Measurements from ENCODE around the gene EEFSEC.
A peak's percentile ranks its signal among the peaks of the same experiment; 100 is the strongest.

GRCh38 chr3:128123538-128124368 is 29.5 kb upstream of the EEFSEC start, which contains the start of gene RUVBL1:
- TF ChIP-seq CTCF (conservative IDR thresholded peaks at IDR 0.05; ENCODE audit: low read depth, low read length), result no peak
- TF ChIP-seq POLR2A (IDR thresholded peaks at IDR 0.05; ENCODE audit: low read depth, low read length), result peak; percentile 33
- peak; percentile 86 for TF ChIP-seq MAZ (IDR thresholded peaks at IDR 0.05; ENCODE audit: borderline replicate concordance, low read depth, low read length)
- TF ChIP-seq USF2 (IDR thresholded peaks at IDR 0.05; ENCODE audit: low read depth, low read length), result no peak
- TF ChIP-seq SMC3 (IDR thresholded peaks at IDR 0.05; ENCODE audit: low read depth, low read length), result no peak
- peak; percentile 84 for TF ChIP-seq CEBPB (IDR thresholded peaks at IDR 0.05; ENCODE audit: low read depth, low read length)
- TF ChIP-seq BHLHE40 (IDR thresholded peaks at IDR 0.05; ENCODE audit: low read depth, low read length), result peak; percentile 23; the same call in 1 of the 2 replicates
- no peak for TF ChIP-seq RAD21 (IDR thresholded peaks at IDR 0.05; ENCODE audit: low read length)
- no peak for TF ChIP-seq RCOR1 (IDR thresholded peaks at IDR 0.05; ENCODE audit: insufficient replicate concordance, low read length)
- peak; percentile 92 for TF ChIP-seq MXI1 (IDR thresholded peaks at IDR 0.05; ENCODE audit: borderline replicate concordance, low read depth, low read length)
- no peak for TF ChIP-seq MAFK (IDR thresholded peaks at IDR 0.05; ENCODE audit: low read depth, low read length)
- no peak for TF ChIP-seq ELK1 (IDR thresholded peaks at IDR 0.05; ENCODE audit: borderline replicate concordance, low read depth, low read length)
